ENCODE measurements around the gene PRAME. TPM values are rescaled to one million over a fixed set of nuclear protein-coding genes. Genes with fewer than 3 reads are reported as not detected.

PRAME gene
- total and polyA plus RNA-seq, 2 donors (not counting 3 experiments of a cell fraction or from before 2014, with no cell fraction given): 0.07 TPM; not detected in 1

GRCh38 chr22:22531770-22532546 lies 27.1 kb downstream of the PRAME start:
- Histone ChIP-seq H3K79me2 (ENCODE audit: control insufficient read depth, insufficient read depth, low read length) (no peaks in the 10 kb centered on the region), H4K20me1 (replicated peaks; ENCODE audit: control insufficient read depth, extremely low read depth, insufficient read depth, low read length) (no peaks in the 10 kb centered on the region), H3K36me3 (ENCODE audit: control insufficient read depth in 2 of 2, extremely low read depth in 1 of 2, insufficient read depth in 2 of 2, low read length in 2 of 2) (no peaks in the 10 kb centered on the region), H3K27me3 (ENCODE audit: control insufficient read depth in 2 of 2, insufficient read depth in 2 of 2, low read length in 2 of 2) (peaks cover 0 to 3% of the 10 kb centered on the region in 2 experiments), H3K4me3 (replicated peaks in 1 of 3; ENCODE audit: insufficient read depth in 1 of 3, low read depth in 1 of 3, low read length in 3 of 3) (no peak overlapping the region), H2AFZ (ENCODE audit: low read depth, low read length) (no peak overlapping the region), H3K4me2 (ENCODE audit: insufficient read depth, low read length) (no peak overlapping the region), H3K9me3 (replicated peaks; ENCODE audit: control insufficient read depth, insufficient read depth, low read length) (no peaks in the 10 kb centered on the region), H3K9me1 (replicated peaks; ENCODE audit: control insufficient read depth, extremely low read depth, insufficient read depth, low read length) (no peaks in the 10 kb centered on the region), H3K4me1 (ENCODE audit: control insufficient read depth, extremely low read depth, insufficient read depth, low read length) (no peaks in the 10 kb centered on the region), H3K9ac (replicated peaks; ENCODE audit: extremely low read depth, insufficient read depth, low read length) (no peak overlapping the region), H3K27ac (ENCODE audit: insufficient read depth, low read depth, low read length) (no peak overlapping the region)
- DNase-seq (ENCODE audit: low read depth, low spot score): no peak
- POLR2A ChIA-PET: interaction anchor here (0.6 kb wide), 1 partner anchor 157 kb away, joined by 4 read pairs; no protein-coding TSS in a partner anchor
- TF ChIP-seq JUN (IDR thresholded peaks at IDR 0.05; ENCODE audit: borderline replicate concordance, insufficient read depth, insufficient read length, low read depth) (no peak), POLR2AphosphoS5 (IDR thresholded peaks at IDR 0.05; ENCODE audit: insufficient read depth, low read depth, low read length) (no peak)
- no peak for FAIRE-seq
- dilution Hi-C loops (cut with MboI; ENCODE audit: extremely low pct_ligation_motif_present, low sequenced_read_pairs) (no loop called here), intact Hi-C loops (cut with micrococcal nuclease) (no loop called here)
- BruUV-seq (replicated peaks): no TSS peak
- CTCF ChIA-PET: interaction anchor here (1.3 to 1.8 kb wide), 2 partner anchors 12 to 45 kb away, joined by 3 to 4 read pairs; partner anchors contain the start of gene ZNF280A

DNA sequence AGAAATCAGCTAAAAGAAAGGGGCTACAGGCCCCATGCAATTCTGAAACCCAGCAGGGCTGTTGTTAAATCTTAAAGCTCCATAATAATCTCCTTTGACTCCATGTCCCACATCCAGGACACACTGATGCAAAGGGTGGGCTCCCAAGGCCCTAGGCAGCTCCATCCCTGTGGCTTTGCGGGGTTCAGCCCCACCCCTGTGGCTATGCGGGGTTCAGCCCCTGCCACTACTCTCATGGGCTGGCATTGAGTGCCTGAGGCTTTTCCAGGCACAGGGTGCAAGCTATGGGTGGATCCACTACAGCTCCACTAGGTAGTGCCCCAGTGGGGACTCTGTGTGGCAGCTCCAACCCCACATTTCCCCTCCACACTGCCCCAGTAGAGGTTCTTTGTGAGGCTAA lies 30.3 kb downstream of the PRAME start:
- Histone ChIP-seq H3K4me3 (replicated peaks in 1 of 3; ENCODE audit: insufficient read depth in 1 of 3, low read depth in 1 of 3, low read length in 3 of 3) (no peak overlapping the region), H3K27ac (ENCODE audit: insufficient read depth, low read depth, low read length) (no peak overlapping the region), H2AFZ (ENCODE audit: low read depth, low read length) (no peak overlapping the region), H3K36me3 (ENCODE audit: control insufficient read depth in 2 of 2, extremely low read depth in 1 of 2, insufficient read depth in 2 of 2, low read length in 2 of 2) (no peaks in the 10 kb centered on the region), H4K20me1 (replicated peaks; ENCODE audit: control insufficient read depth, extremely low read depth, insufficient read depth, low read length) (no peaks in the 10 kb centered on the region), H3K4me1 (ENCODE audit: control insufficient read depth, extremely low read depth, insufficient read depth, low read length) (no peaks in the 10 kb centered on the region), H3K9me1 (replicated peaks; ENCODE audit: control insufficient read depth, extremely low read depth, insufficient read depth, low read length) (no peaks in the 10 kb centered on the region), H3K9ac (replicated peaks; ENCODE audit: extremely low read depth, insufficient read depth, low read length) (no peak overlapping the region), H3K4me2 (ENCODE audit: insufficient read depth, low read length) (no peak overlapping the region), H3K9me3 (replicated peaks; ENCODE audit: control insufficient read depth, insufficient read depth, low read length) (no peaks in the 10 kb centered on the region), H3K79me2 (ENCODE audit: control insufficient read depth, insufficient read depth, low read length) (no peaks in the 10 kb centered on the region), H3K27me3 (ENCODE audit: control insufficient read depth in 2 of 2, insufficient read depth in 2 of 2, low read length in 2 of 2) (peaks cover 0 to 5% of the 10 kb centered on the region in 2 experiments)
- ChIA-PET POLR2A (no interaction called here), CTCF (no interaction called here)
- DNase-seq (ENCODE audit: low read depth, low spot score) (no peak), FAIRE-seq (no peak)
- dilution Hi-C loops (cut with MboI; ENCODE audit: extremely low pct_ligation_motif_present, low sequenced_read_pairs): no loop called here
- TF ChIP-seq MYC (IDR thresholded peaks at IDR 0.05; ENCODE audit: low read depth, low read length) (no peak), GATA2 (IDR thresholded peaks at IDR 0.05; ENCODE audit: insufficient read depth, insufficient read length, low read depth, low read length) (no peak), JUN (IDR thresholded peaks at IDR 0.05; ENCODE audit: borderline replicate concordance, insufficient read depth, insufficient read length, low read depth) (no peak), MAX (IDR thresholded peaks at IDR 0.05; ENCODE audit: insufficient read depth, insufficient read length) (no peak), CTCF (IDR thresholded peaks at IDR 0.05; ENCODE audit: extremely low read depth in 1 of 2, insufficient read depth in 1 of 2, low read depth in 1 of 2, low read length in 2 of 2) (no peak), FOS (IDR thresholded peaks at IDR 0.05; ENCODE audit: borderline replicate concordance, insufficient read depth, low read length) (no peak), POLR2AphosphoS5 (IDR thresholded peaks at IDR 0.05; ENCODE audit: insufficient read depth, low read depth, low read length) (no peak), EZH2 (IDR thresholded peaks at IDR 0.05; ENCODE audit: borderline replicate concordance, low read depth, low read length, severe bottlenecking) (no peak), POLR2A (IDR thresholded peaks at IDR 0.05; ENCODE audit: low read depth, low read length) (no peak)
- intact Hi-C loops (cut with micrococcal nuclease): no loop called here
- BruUV-seq (replicated peaks): no TSS peak

Data from endothelial cell of umbilical vein (primary cell).